Activated CD8-positive, alpha-beta memory T cell treated with anti-CD3 and anti-CD28 coated beads for 48 hours (primary cell): ENCODE results near the gene SEC61B.

ENCODE experiments used
- DNase-seq, 3 experiments: peaks; one replicate each; pipeline ENCODE4 v3.0.0-alpha.2; 2020; ENCODE audit warnings: low read depth in 2 of 3, low spot score in 2 of 3

The SEC61B gene

GRCh38 chr9:99269416-99269815 is 47.3 kb downstream of the SEC61B start:
- no peak for DNase-seq

GRCh38 chr9:99270491-99270890 is 48.4 kb downstream of the SEC61B start:
- DNase-seq = no peak

- DNase-seq = no peak
Measured at GRCh38 chr9:99272836-99273235, 50.8 kb downstream of the SEC61B start.

- DNase-seq = no peak
Measured at GRCh38 chr9:99274016-99274415, 51.9 kb downstream of the SEC61B start.

- DNase-seq = no peak
Measured at GRCh38 chr9:99274495-99274894, 52.4 kb downstream of the SEC61B start.
